Endothelial cell of umbilical vein (primary cell): ENCODE measurements around the gene MOB2. TPM values are rescaled to one million over a fixed set of nuclear protein-coding genes. Genes with fewer than 3 reads are reported as not detected.

ENCODE experiments used
- BruUV-seq: library from RNA; stranded (reverse); fragments of 400-500 nt; replicated peaks from 2 replicates; lab custom pipeline; 2021; lab: Mats Ljungman, UMichigan
- CTCF ChIA-PET: fragments of 300-600, 350-600 bp; sonication (Branson Sonifier 250); formaldehyde crosslinking; loops from one replicate; lab custom pipeline; 2021; ENCODE audit warnings: antibody characterized with exemption, inconsistent platforms; lab: Charles Lee
- POLR2A ChIA-PET: fragments of 300-600, 350-600 bp; sonication (Branson Sonifier 250); formaldehyde crosslinking; loops from one replicate; lab custom pipeline; 2021; ENCODE audit warnings: antibody characterized with exemption, inconsistent platforms; lab: Charles Lee
- DNase-seq: peaks from one replicate; pipeline ENCODE4 v3.0.0-alpha.2; 2011; ENCODE audit warnings: low read depth, low spot score
- FAIRE-seq: peaks from 2 replicates; lab custom pipeline; 2011; peaks lifted over from hg19 to GRCh38; lab: Jason Lieb, UNC
- H2AFZ ChIP-seq: 2 replicates; pipeline ENCODE4 v1.6.0; 2012; ENCODE audit warnings: low read depth, low read length, control low read depth, inconsistent platforms
- H3K27ac ChIP-seq: 2 replicates; pipeline ENCODE4 v1.5.1; 2011; ENCODE audit warnings: low read depth, mild to moderate bottlenecking, control low read depth, low read length, moderate library complexity; ENCODE audit not compliant: insufficient read depth
- H3K27me3 ChIP-seq, 2 experiments: 2 replicates each; pipeline versions ENCODE4 v1.6.0 to v1.6.1; 2011; ENCODE audit warnings: low read length in 2 of 2, mixed read lengths in 1 of 2; ENCODE audit not compliant: control insufficient read depth in 2 of 2, insufficient read depth in 2 of 2
- H3K36me3 ChIP-seq, 2 experiments: 2 replicates in 1 of 2; 3 replicates in 1 of 2; pipeline ENCODE4 v1.5.1; 2011; ENCODE audit warnings: low read length in 2 of 2, mild to moderate bottlenecking in 1 of 2, moderate library complexity in 1 of 2; ENCODE audit not compliant: control insufficient read depth in 2 of 2, insufficient read depth in 2 of 2; ENCODE audit errors: extremely low read depth in 1 of 2
- H3K4me1 ChIP-seq: 3 replicates; pipeline ENCODE4 v1.5.1; 2011; ENCODE audit warnings: mild to moderate bottlenecking, low read length; ENCODE audit not compliant: control insufficient read depth, insufficient read depth; ENCODE audit errors: extremely low read depth
- H3K4me2 ChIP-seq: 2 replicates; pipeline ENCODE4 v1.6.1; 2011; ENCODE audit warnings: low read length, control low read depth, mixed read lengths; ENCODE audit not compliant: insufficient read depth
- H3K4me3 ChIP-seq, 3 experiments: fragments of 200-600 bp in 1 of 3; sonication (generic), shearing (Covaris generic) in 1 of 3; replicated peaks in 1 of 3; 2 replicates each; pipeline ENCODE4 v1.5.1; 2011 to 2016; ENCODE audit warnings: control low read depth in 3 of 3, low read length in 3 of 3, mild to moderate bottlenecking in 2 of 3, inconsistent platforms in 1 of 3, low read depth in 1 of 3, moderate library complexity in 1 of 3; ENCODE audit not compliant: insufficient read depth in 1 of 3
- H3K79me2 ChIP-seq: 2 replicates; pipeline ENCODE4 v1.6.0; 2012; ENCODE audit warnings: low read length, inconsistent platforms; ENCODE audit not compliant: control insufficient read depth, insufficient read depth
- H3K9ac ChIP-seq: replicated peaks from 2 replicates; pipeline ENCODE3; 2011; ENCODE audit warnings: low read length, control low read depth; ENCODE audit not compliant: insufficient read depth; ENCODE audit errors: extremely low read depth
- H3K9me1 ChIP-seq: replicated peaks from 3 replicates; pipeline ENCODE4 v1.6.0; 2011; ENCODE audit warnings: mild to moderate bottlenecking, low read length; ENCODE audit not compliant: control insufficient read depth, insufficient read depth; ENCODE audit errors: extremely low read depth
- H3K9me3 ChIP-seq: replicated peaks from 2 replicates; pipeline ENCODE4 v1.5.1; 2012; ENCODE audit warnings: low read length, inconsistent platforms; ENCODE audit not compliant: control insufficient read depth, insufficient read depth
- H4K20me1 ChIP-seq: replicated peaks from 2 replicates; pipeline ENCODE3; 2011; ENCODE audit warnings: mild to moderate bottlenecking, low read length; ENCODE audit not compliant: control insufficient read depth, insufficient read depth; ENCODE audit errors: extremely low read depth
- EZH2 ChIP-seq: IDR thresholded peaks from 2 replicates; pipeline ENCODE4 v1.6.1; 2012; ENCODE audit warnings: borderline replicate concordance, low read depth, mild to moderate bottlenecking, moderate library complexity, low read length, inconsistent platforms; ENCODE audit not compliant: severe bottlenecking
- FOS ChIP-seq: IDR thresholded peaks from 2 replicates; pipeline ENCODE4 v1.6.1; 2011; ENCODE audit warnings: mild to moderate bottlenecking, low read length, moderate library complexity, borderline replicate concordance; ENCODE audit not compliant: insufficient read depth
- GATA2 ChIP-seq: IDR thresholded peaks from 2 replicates; pipeline ENCODE4 v1.7.0; 2011; ENCODE audit warnings: low read depth, mild to moderate bottlenecking, moderate library complexity, mixed read lengths, low read length; ENCODE audit not compliant: insufficient read length, insufficient read depth
- JUN ChIP-seq: IDR thresholded peaks from 2 replicates; pipeline ENCODE4 v1.6.1; 2011; ENCODE audit warnings: borderline replicate concordance, low read depth; ENCODE audit not compliant: insufficient read length, insufficient read depth
- MYC ChIP-seq: IDR thresholded peaks from one replicate; pipeline ENCODE4 v1.6.1; 2011; ENCODE audit warnings: mild to moderate bottlenecking, low read depth, low read length
- POLR2A ChIP-seq: IDR thresholded peaks from 2 replicates; pipeline ENCODE4 v1.6.1; 2012; ENCODE audit warnings: low read depth, mild to moderate bottlenecking, control low read depth, low read length
- POLR2AphosphoS5 ChIP-seq: IDR thresholded peaks from 2 replicates; pipeline ENCODE4 v1.6.1; 2012; ENCODE audit warnings: low read depth, mild to moderate bottlenecking, control low read depth, low read length, moderate library complexity; ENCODE audit not compliant: insufficient read depth
- dilution Hi-C: fragments of 300-500 bp; cut with MboI; formaldehyde crosslinking; loops from one replicate; pipeline ENCODE4 v1.15.0; 2019; ENCODE audit warnings: low sequenced_read_pairs; ENCODE audit not compliant: extremely low pct_ligation_motif_present
- intact Hi-C: fragments of 100-400 bp; cut with micrococcal nuclease; formaldehyde crosslinking; loops from one replicate; pipeline ENCODE4 v1.10.0; 2022
- polyA plus RNA-seq, 4 experiments: library from polyadenylated mRNA; depleted of rRNA in 3 of 4; stranded (reverse) in 3 of 4; unstranded in 1 of 4; fragments of >200 nt; gene quantifications; 2 replicates each; pipeline versions ENCODE4 v1.2.1 to v1.2.3, GENCODE V29; 2011 to 2012; ENCODE audit warnings: missing spikeins in 1 of 4
- total RNA-seq: library from RNA; stranded (reverse); gene quantifications from 2 replicates; pipeline ENCODE4 v1.2.3, GENCODE V29; 2021
- TF ChIP-seq, protein P1 (sequence below): IDR thresholded peaks from 2 replicates; pipeline ENCODE4 v1.6.1; 2011; ENCODE audit not compliant: insufficient read depth, insufficient read length
- TF ChIP-seq, protein P2 (sequence below), 2 donors: IDR thresholded peaks; 1 replicate in 1 of 2; 2 replicates in 1 of 2; pipeline ENCODE4 v1.5.1; 2011; ENCODE audit warnings: low read length in 2 of 2, mild to moderate bottlenecking in 2 of 2, moderate library complexity in 2 of 2, control low read depth in 1 of 2, inconsistent platforms in 1 of 2, low read depth in 1 of 2; ENCODE audit not compliant: insufficient read depth in 1 of 2; ENCODE audit errors: extremely low read depth in 1 of 2

Gene MOB2
- total and polyA plus RNA-seq, 2 donors (not counting 3 experiments of a cell fraction or from before 2014, with no cell fraction given): 38.2 to 50.6 TPM

DNA sequence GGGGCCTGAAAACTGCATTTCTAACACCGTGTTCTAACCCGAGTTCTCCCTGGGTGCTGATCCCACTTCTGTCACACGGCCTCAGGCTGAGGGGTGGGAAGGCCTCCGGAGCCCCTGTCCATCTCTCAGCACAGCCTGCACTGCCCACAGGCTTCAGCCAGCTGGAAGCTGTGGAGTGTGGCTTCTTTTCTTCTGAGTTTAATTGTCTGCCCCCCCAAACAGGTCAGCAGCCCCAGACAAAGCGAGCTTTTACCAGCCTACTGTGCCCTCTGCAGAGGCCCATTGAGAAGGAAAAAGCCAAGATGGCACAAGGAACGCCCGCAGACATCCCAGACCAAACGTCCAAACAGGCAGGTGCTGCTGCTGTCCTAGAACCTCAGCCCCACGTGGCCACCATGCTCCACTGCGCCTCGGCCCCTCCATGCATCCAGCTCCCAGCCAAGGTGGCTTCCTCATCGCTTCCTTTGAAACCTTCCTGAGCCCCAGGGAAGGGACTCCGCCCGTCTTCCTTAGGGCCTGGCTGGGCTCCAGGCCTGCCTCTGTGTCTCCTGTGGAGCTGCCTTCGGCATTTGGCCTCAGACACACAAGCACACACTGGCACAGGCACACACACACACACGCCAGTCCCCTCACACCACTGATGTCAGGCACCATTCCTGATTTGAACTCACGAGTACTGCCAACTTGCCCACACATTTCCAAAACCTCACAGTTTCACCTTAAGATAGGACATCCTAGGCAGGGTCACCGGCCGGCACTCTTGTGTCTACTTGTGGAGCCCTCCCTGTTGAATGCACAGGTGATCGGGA lies 1.7 kb downstream of the MOB2 start:
- Histone ChIP-seq H4K20me1 (no peaks in the 10 kb centered on the region), H3K79me2 (no peaks in the 10 kb centered on the region)
- CTCF ChIA-PET: no interaction called here

More for the DNA sequence above, 1.7 kb downstream of the MOB2 start:
- Histone ChIP-seq H3K36me3 (peaks cover 0 to 3% of the 10 kb centered on the region in 2 experiments), H3K4me3 (no peak overlapping the region), H3K9ac (no peak overlapping the region), H3K27ac (no peak overlapping the region), H3K9me3 (no peaks in the 10 kb centered on the region), H3K27me3 (no peaks in the 10 kb centered on the region), H2AFZ (no peak overlapping the region), H3K9me1 (no peaks in the 10 kb centered on the region), H3K4me1 (no peaks in the 10 kb centered on the region), H3K4me2 (no peak overlapping the region)
- DNase-seq: no peak
- POLR2A ChIA-PET: interaction anchor here (0.6 kb wide), 1 partner anchor 97 kb away, joined by 3 read pairs; no protein-coding TSS in a partner anchor
- TF ChIP-seq, protein P1, sequence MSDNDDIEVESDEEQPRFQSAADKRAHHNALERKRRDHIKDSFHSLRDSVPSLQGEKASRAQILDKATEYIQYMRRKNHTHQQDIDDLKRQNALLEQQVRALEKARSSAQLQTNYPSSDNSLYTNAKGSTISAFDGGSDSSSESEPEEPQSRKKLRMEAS: no peak
- no peak for TF ChIP-seq JUN
- TF ChIP-seq POLR2A: no peak
- TF ChIP-seq MYC: no peak
- no peak for TF ChIP-seq FOS
- TF ChIP-seq, protein P2, sequence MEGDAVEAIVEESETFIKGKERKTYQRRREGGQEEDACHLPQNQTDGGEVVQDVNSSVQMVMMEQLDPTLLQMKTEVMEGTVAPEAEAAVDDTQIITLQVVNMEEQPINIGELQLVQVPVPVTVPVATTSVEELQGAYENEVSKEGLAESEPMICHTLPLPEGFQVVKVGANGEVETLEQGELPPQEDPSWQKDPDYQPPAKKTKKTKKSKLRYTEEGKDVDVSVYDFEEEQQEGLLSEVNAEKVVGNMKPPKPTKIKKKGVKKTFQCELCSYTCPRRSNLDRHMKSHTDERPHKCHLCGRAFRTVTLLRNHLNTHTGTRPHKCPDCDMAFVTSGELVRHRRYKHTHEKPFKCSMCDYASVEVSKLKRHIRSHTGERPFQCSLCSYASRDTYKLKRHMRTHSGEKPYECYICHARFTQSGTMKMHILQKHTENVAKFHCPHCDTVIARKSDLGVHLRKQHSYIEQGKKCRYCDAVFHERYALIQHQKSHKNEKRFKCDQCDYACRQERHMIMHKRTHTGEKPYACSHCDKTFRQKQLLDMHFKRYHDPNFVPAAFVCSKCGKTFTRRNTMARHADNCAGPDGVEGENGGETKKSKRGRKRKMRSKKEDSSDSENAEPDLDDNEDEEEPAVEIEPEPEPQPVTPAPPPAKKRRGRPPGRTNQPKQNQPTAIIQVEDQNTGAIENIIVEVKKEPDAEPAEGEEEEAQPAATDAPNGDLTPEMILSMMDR (IDR thresholded peaks at IDR 0.05; ENCODE audit: extremely low read depth in 1 of 2, insufficient read depth in 1 of 2, low read depth in 1 of 2, low read length in 2 of 2): no peak
- TF ChIP-seq EZH2: no peak
- TF ChIP-seq POLR2AphosphoS5: no peak
- no peak for TF ChIP-seq GATA2
- dilution Hi-C loops (no loop called here), intact Hi-C loops (no loop called here)
- FAIRE-seq: no peak
- BruUV-seq: no TSS peak
